GM23248 (cell line): Measurements from ENCODE around the gene ETFBKMT.

Experiments
- EZH2 ChIP-seq: fragments of 200-600 bp; sonication (generic); IDR thresholded peaks from 2 replicates; pipeline ENCODE4 v1.6.1; 2018; ENCODE audit warnings: antibody characterized with exemption, mild to moderate bottlenecking; ENCODE audit not compliant: insufficient read depth, poor library complexity, severe bottlenecking
- EZH2phosphoT487 ChIP-seq: fragments of 200-600 bp; sonication (generic); IDR thresholded peaks from 2 replicates; pipeline ENCODE4 v1.6.1; 2018; ENCODE audit warnings: antibody characterized with exemption, moderate library complexity, mild to moderate bottlenecking, low read depth; ENCODE audit not compliant: insufficient read depth

GRCh38 chr12:31659087-31659942, at the start of gene ETFBKMT:
- TF ChIP-seq EZH2 (no peak), EZH2phosphoT487 (no peak)
